Activated CD8-positive, alpha-beta memory T cell treated with anti-CD3 and anti-CD28 coated beads for 36 hours (primary cell): ENCODE data around the gene PPP2R3A. TPM values are rescaled to one million over a fixed set of nuclear protein-coding genes. Genes with fewer than 3 reads are reported as not detected.
"Not testable (repeated sequence)": the region's sequence is repeated elsewhere in the genome, so short reads cannot be mapped to it uniquely, and the experiment has no call there.

ENCODE experiments used
- CTCF ChIA-PET: fragments of 350-600 bp; sonication (Branson Sonifier 250); formaldehyde crosslinking; loops from one replicate; lab custom pipeline; 2021; ENCODE audit warnings: antibody characterized with exemption; lab: Charles Lee
- POLR2A ChIA-PET: fragments of 350-600 bp; sonication (Branson Sonifier 250); formaldehyde crosslinking; loops from one replicate; lab custom pipeline; 2021; ENCODE audit warnings: antibody characterized with exemption; lab: Charles Lee
- total RNA-seq, 2 experiments: library from RNA; stranded (reverse); gene quantifications; one replicate each; pipeline ENCODE4 v1.2.3, GENCODE V29; 2021

Gene PPP2R3A, protein sequence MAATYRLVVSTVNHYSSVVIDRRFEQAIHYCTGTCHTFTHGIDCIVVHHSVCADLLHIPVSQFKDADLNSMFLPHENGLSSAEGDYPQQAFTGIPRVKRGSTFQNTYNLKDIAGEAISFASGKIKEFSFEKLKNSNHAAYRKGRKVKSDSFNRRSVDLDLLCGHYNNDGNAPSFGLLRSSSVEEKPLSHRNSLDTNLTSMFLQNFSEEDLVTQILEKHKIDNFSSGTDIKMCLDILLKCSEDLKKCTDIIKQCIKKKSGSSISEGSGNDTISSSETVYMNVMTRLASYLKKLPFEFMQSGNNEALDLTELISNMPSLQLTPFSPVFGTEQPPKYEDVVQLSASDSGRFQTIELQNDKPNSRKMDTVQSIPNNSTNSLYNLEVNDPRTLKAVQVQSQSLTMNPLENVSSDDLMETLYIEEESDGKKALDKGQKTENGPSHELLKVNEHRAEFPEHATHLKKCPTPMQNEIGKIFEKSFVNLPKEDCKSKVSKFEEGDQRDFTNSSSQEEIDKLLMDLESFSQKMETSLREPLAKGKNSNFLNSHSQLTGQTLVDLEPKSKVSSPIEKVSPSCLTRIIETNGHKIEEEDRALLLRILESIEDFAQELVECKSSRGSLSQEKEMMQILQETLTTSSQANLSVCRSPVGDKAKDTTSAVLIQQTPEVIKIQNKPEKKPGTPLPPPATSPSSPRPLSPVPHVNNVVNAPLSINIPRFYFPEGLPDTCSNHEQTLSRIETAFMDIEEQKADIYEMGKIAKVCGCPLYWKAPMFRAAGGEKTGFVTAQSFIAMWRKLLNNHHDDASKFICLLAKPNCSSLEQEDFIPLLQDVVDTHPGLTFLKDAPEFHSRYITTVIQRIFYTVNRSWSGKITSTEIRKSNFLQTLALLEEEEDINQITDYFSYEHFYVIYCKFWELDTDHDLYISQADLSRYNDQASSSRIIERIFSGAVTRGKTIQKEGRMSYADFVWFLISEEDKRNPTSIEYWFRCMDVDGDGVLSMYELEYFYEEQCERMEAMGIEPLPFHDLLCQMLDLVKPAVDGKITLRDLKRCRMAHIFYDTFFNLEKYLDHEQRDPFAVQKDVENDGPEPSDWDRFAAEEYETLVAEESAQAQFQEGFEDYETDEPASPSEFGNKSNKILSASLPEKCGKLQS (N-terminal part only)
- under 1 TPM; 0.08 to 0.21 TPM for total RNA-seq

DNA sequence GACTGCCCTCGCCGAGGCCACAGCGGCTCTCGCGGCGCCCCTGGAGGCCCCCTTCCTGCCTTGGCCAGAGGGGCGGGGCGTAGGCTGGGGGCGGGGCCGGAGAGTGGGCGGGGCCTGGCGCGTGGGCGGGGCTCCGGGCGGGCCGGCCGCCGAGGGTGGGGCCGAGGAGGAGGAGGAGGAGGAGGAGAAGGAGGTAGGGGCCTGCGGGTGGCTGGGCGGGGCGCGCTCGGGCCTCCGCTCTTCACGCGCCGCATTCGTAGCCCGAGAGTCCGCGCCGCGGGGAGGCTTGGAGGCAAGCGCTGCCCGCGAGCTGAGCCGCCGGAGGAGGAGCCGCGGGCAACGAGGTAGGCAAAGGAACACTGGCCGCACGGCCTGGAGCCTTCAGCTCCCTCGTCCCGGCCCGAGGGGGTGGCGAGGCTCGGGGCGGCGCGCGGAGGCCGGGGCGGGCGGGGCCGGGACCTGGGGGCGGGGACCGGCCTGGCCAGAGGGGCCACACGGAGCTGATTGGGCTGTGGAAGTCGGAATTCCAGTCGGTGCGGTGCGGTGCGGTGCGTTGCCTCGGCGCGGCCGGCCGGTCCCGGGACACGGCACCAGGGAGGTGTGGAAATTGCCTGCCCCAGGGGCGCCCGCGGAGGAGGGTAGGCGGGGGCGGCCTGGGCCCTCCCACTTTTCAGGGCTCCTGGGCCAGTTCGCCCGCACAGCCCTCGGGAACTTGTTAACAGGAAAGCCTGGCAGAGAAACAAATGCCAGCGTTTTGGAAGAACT lies at the start of gene PPP2R3A:
Gene PPP2R3A, plus strand, starts transcription at position 223 of the 765 bp plus-strand sequence. CDS start 35,771 bp downstream, outside the sequence.
- ChIA-PET POLR2A (no interaction called here), CTCF (interaction anchor here (0.5 kb wide), 1 partner anchor 864 kb away, joined by 4 read pairs; no protein-coding TSS in a partner anchor)

DNA sequence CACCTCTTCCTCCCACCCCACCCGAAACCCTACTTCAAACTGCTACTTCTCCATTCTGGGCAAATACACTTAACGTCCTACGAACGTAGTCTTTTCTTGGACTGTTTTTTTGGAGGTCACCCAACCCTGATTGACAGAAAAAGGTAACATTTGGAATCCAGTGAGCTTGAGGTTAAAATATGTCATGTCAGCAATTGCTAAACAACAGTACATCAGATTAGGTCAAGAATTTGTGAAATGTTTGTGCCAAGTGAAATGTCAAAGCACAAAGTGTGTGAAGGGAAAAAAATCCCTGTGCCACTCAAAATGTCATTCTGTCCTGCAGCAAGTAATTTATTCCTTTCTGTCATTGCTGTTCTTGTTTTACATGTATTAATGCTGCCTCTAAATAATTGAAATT lies 49.2 kb upstream of the PPP2R3A start:
- POLR2A ChIA-PET = no interaction called here
- CTCF ChIA-PET = no interaction called here

DNA sequence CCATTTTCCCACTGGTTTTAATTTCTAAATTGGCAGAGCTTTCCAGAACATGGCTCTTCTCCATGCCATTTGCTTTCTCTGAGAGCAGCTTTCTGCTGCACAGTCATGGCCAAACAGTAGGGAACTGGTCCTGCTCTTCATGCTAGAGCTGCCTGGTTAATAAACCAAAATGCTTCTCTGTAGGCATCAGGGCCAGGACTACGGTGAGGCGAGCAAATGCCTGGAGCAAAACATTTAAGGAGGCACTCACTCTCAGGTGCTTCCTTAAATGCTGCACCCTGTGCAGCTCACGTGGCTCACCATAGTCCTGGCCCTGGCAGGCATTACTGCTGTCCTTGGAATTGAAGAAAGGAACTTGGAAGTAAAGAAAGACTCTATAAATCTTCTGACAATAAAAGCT lies 48.5 kb upstream of the PPP2R3A start:
- CTCF ChIA-PET = no interaction called here
- POLR2A ChIA-PET = no interaction called here

DNA sequence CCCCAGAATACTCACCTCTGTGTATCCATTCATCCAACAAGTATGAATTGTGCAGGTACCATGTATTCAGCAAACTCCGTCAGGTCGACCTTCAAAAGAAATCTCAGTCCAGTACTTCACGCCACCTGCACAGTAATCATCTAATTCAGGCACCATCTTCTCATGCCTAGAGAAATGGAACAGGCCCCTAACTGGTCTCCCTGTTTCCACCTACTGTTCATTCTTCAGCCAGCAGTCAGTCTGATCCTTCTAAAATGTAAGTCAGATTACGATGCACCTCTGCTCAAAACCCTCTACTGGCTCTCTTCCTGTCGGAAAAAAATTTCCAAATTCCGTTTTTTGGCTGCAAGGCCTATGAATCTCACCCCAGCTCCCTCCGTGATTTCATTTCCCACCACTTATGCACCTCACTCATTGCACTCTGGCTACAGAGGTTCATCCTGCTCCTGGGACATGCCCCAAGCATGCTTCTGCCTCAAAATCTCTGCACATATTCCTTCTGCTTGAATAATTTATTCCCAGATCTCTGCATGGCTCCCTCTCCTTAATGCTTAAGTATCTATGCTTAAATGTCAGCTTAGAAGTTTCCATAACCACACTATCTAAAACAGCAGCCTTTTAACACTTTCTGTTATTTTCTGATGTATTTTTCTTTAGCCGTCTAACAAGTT lies 47.5 kb upstream of the PPP2R3A start:
- CTCF ChIA-PET = interaction anchor here (0.5 kb wide), 1 partner anchor 1972 kb away, joined by 3 read pairs; no protein-coding TSS in a partner anchor
- POLR2A ChIA-PET = no interaction called here

DNA sequence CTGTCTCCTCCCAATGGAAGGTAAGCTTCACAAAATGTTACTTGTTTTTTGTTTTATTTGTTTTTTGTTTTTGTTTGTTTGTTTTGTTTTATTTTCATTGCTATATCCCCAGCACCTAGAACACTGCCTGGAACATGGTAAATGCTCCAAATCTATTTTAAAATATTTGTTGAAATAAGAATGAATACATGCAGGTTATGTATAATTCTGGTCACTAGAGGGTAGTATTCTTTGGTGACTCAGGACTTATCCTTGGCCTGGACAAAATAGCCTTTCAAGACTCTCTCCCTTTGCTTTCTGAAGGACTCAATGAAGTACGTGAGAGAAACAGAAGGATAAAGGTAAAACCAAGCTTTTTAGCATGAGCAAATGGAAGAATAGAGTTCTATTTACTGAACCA lies 46.9 kb upstream of the PPP2R3A start:
- POLR2A ChIA-PET = no interaction called here
- CTCF ChIA-PET = interaction anchor here (0.5 kb wide), 1 partner anchor 1972 kb away, joined by 3 read pairs; no protein-coding TSS in a partner anchor

DNA sequence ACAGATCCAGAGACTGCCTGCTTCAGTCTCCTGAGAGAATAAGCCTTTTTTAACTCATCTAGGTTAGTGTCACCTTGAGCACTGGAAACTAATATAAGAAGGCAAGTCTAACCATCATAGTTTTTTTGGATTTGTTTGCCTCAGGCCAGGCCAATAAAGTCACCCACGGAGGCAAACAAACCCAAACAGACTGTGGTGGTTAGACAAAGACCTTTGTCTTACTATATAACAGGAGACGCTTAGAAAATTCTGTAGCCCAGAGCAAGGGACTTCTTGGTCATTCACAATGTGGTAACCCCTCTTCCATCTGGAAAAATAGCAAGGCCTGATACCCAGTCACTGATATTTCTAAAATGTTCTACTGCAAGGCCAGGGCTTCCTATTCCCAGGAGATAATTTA lies 45.3 kb upstream of the PPP2R3A start:
- ChIA-PET POLR2A (no interaction called here), CTCF (no interaction called here)

DNA sequence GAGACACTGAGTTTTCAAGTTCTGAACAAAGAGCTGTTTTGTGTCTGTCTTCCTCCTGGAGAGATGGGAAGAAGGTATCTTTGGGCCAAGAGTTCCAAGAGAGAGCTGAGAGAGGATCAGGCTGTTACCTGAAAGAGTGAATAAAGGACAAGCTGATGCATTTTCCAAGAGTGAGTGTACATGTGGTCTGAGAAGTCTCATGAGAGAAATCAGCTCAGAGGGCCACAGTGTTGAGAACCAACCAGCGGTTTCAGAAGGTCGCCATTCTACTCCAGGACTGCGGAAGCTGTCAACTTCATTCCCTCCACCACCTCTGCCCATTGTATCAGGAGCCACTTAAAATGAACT lies 42.7 kb upstream of the PPP2R3A start:
- POLR2A ChIA-PET = no interaction called here

DNA sequence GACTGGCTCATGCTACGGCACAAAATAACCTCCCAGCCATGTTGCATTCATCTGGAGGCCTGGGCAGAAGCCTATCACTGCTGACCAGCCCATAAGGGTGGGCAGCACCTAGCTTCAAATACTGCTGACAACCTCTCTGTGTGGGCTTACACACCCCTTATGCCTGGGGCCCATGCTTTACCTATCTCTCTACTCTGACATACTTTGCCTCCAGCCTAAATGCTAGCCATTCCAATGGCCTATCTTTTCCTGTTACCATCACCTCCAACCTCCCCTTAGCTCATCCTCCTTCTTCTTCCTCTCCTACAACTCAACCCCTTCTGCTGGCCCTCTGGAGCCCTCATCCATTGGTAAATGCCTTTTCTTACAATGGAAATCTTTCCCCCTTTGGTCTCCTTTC lies 41.0 kb upstream of the PPP2R3A start:
- CTCF ChIA-PET = no interaction called here

More for the DNA sequence above, 42.7 kb upstream of the PPP2R3A start:
- CTCF ChIA-PET = no interaction called here

DNA sequence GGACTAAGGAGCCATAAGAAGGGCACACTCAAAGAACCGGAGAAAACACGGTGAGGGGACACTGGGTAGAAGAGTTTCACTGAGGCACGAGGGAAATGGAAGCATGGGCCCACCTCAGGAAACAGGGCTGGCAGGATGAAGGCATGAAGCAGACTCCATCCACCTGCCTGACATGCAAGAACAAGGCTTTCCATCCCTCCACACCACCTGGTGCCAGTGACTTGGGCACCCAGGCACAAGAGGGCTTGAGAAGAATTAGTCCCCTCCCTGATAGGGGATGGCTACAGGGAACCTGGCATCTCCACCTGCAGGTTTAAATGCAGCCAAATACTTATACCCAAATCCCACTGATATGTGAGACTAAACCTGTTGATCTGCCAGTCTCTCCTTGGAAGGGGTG lies 38.9 kb upstream of the PPP2R3A start:
- ChIA-PET CTCF (no interaction called here), POLR2A (no interaction called here)

More for the DNA sequence above, 41.0 kb upstream of the PPP2R3A start:
- POLR2A ChIA-PET = no interaction called here

DNA sequence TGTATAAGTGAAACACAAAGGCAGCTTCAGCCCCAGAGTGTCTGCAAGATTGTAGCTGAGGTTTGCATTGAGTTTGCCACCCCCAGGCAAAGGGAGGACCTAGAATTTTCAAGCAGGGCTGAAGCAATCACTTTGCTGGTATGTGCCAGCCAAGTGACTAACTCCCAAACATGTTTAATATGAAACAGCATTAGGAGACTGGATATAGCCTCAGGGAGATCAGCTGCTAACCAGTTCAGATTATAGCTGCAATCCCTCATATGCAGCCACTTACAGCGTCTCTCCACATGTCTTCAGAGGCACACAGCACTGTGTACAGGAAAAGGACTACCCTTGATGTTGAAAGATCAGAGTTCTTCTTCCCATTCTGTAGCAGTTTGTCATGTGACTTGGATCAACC lies 38.4 kb upstream of the PPP2R3A start:
- ChIA-PET CTCF (no interaction called here), POLR2A (no interaction called here)

DNA sequence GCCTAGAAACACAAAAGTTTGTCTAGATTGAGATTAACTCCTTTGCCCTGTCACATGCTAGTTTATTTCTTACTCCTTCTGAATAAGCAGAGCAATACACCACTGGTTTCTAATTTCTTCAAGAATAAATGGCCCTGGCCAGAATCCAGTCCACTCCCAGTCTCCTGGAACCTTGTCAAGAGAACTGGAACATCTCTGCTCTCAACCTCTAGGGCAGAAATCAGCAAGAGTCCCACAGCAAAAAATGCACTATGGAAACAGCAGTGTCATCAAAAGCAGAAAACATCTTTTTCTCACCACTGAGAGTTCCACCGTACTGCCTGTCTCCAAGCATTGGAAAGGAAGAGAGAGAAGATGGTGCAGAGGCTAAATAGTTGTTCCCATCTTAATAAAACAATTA lies 35.9 kb upstream of the PPP2R3A start:
- ChIA-PET CTCF (no interaction called here), POLR2A (no interaction called here)

DNA sequence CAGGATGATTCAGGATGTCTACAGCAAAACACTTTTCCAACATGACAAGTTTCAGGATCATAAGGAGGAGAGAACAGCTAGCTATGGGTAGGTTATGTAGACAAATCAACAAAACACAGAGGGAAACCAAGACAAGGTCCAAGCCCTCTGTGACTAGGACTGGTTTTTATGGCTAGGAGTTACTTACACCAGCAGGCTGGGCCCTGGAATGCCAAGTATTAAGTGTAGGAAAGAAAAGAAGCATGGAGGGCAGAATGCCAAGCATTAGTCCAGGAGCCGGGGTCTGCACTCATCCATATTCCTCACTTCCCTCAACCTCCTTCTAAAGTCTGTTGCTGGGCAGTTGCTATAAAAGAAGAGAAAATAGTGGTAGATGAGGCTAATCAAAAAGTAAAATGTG lies 35.3 kb upstream of the PPP2R3A start:
- ChIA-PET POLR2A (no interaction called here), CTCF (no interaction called here)

DNA sequence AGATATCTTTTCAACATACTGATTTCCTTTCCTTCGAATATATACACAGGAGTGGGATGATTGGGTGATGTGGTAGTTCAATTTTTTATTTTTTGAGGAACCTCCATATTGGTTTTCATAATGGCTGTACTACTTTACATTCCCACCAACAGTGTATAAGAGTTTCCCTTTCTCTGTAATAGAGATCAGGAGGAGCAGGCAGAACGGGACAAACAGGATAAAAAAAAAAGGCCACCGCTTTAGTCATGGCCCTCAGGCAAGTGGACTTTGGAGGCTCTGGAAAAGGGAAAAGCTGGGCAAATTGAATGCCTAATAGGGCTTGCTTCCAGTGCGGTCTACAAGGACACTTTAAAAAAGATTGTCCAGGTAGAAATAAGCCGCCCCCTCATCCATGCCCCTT lies 30.4 kb upstream of the PPP2R3A start:
- POLR2A ChIA-PET, CTCF ChIA-PET: not testable (repeated sequence)

DNA sequence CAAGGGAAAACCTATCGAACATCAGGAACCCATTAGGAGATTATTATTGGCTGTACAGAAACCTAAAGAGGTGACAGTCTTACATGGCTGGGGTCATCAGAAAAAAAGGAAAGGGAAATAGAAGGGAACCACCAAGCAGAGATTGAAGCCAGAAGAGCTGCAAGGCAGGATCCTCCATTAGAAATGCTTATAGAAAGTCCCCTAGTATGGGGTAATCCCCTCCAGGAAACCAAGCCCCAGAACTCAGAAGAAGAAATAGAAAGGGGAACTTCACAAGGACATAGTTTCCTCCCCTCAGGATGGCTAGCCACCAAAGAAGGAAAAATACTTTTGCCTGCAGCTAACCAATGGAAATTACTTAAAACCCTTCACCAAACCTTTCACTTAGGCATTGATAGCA lies 27.8 kb upstream of the PPP2R3A start:
- CTCF ChIA-PET, POLR2A ChIA-PET: not testable (repeated sequence)

DNA sequence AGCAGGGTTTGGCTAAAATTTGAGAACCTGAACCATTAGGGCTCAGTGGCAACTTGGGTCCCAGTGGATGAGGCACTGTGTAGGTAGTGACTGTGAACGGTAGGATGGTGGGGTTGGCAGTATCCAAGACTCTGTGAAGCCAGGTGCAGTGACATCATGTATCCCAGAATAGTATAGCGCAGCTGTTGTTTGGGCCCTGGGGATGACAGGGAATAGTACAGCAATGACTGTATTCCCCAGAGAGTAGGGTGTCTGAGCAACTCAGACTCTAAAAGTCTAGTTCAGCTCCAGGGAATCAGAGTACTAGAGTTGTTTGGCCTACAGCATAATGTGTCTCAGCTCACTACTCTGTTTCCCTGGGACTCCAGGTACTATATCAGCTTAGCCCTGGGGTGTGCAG lies 20.7 kb upstream of the PPP2R3A start:
- POLR2A ChIA-PET = no interaction called here
- CTCF ChIA-PET = no interaction called here

DNA sequence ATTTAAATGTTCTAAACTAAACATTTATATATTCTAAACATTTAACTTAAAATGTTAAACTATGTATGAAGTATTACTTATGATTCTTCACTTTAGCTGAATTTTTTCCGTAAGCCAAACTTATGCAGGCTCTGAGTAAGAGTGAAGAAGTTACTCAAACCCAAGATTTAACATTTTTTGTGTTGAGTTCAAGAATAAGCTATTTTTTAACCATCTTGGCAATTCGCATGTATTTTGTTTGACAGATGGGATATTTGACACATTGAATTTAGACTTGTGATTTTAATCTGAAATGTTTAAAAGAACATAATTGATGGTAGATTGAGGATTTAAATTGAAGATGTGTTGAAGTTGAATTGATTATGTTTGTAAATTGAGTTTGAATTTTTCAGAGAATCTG lies 14.6 kb upstream of the PPP2R3A start:
- ChIA-PET CTCF (no interaction called here), POLR2A (no interaction called here)

DNA sequence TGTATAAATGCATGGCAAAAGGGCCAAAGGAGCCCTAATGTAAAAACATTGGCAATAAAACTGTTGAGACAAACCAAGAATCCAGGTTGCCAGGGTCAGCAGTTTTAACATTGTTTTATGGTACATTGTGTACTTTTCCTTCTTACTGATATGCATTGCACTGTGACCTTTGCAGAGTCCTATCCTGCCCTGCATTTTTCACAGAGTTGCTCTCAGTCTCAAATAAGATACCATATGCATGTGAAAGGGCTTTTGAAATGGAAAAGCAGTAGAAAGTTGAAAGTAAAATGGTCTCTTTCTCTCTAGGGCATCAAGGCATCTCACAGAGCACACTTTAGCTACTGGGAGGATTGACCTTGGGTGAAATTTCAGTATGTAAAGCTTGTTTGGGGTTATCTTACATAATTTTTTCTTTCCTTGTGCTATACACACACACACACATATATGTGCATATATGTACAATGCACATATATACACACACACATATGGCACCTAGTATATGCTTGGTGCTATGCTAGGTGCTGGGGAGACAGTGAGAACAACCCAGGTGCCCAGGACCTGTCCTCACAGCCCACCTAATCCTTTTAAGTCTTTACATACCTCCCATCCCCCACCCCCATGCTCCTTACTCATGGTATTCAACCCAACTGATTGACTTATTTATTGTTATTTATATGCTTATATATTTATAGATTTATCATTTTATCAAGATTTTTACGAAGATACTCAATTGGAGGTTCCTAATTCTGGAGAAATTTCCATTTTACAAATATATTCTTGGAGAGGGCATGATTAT lies 1.2 kb upstream of the PPP2R3A start:
- CTCF ChIA-PET = no interaction called here
- POLR2A ChIA-PET = no interaction called here

DNA sequence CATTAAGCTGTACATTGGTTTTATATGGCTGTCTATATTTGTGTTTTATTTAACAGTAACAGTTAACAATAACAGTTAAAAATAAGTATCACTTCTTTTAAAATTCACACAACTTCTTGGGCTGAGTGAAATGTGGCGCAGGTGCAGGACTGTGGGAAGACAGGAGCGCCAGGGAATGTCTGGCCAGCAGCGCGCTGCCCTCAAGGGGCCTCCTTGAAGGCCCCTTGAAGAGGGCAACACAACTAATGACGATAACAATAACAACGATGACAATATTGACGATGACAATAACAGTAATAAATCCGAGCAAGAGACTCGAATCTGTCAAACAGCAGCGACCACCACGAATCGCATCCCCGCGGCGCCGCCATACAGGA lies 411 bp upstream of the PPP2R3A start:
- ChIA-PET POLR2A (no interaction called here), CTCF (no interaction called here)
